Measurements from ENCODE around the gene TTYH1. TPM values are rescaled to one million over a fixed set of nuclear protein-coding genes. Genes with fewer than 3 reads are reported as not detected.
"Not testable (repeated sequence)": the region's sequence is repeated elsewhere in the genome, so short reads cannot be mapped to it uniquely, and the experiment has no call there.

The TTYH1 gene
- total RNA-seq (2021; fragmentation: NEBNext Ultra II Directional; extraction: Animal tissue kit (Norgen Biotek cat#: 25700)), result under 1 TPM in 1 of 6 experiments, not detected in 5; 0.45 TPM
- long read RNA-seq, result 0 reads

DNA sequence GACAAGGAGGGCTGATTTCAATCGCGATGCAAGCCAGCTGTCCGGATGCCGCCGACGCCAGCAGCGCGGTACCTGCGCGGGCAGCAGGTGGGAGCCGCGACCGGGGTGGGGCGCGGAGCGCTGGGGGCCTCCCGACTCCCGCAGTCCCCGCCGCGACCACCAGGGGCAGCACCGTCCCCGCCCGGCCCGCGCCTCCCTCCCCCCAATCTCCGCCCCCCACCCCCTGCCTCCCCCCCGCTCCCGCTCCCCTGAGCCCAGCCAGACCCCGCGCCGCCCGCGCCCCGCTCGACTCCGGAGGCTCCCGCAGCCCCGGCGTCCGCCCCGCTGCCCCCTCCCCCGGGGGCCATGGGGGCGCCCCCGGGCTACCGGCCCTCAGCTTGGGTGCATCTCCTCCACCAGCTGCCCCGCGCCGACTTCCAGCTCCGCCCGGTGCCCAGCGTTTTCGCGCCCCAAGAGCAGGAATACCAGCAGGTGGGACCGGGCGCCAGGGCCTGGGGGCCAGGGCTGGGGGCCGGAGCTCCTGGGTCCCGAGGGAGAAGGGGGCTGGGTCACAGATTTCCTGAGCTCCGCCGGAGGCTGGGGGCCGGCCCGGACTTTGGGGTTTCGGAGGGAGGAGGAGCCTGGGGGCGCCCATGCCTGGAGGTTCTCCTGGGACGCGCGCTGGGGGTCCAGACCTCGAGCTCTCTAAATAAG lies at the start of gene TTYH1:
TSS of gene TTYH1 (plus strand) at position 257 of the 693 bp plus-strand sequence. CDS start at position 346, 89 bp downstream.
- Mint-ChIP-seq H3K36me3 (ENCODE audit: low read depth) (peaks cover 9% of the 10 kb centered on the region; the same call in 1 of the 2 replicates), H3K4me1 (ENCODE audit: low read depth) (peaks cover 5% of the 10 kb centered on the region; the same call in 1 of the 2 replicates), H3K9me3 (peaks cover 26% of the 10 kb centered on the region), H3K27me3 (ENCODE audit: insufficient read depth) (peaks cover 10% of the 10 kb centered on the region), H3K4me3 (no peak within 1 kb of the TSS), H3K27ac (no peak within 1 kb of the TSS)
- peak; percentile 53 for TF ChIP-seq CTCF (IDR thresholded peaks at IDR 0.05)
- no peak for DNase-seq

- DNase-seq; H3K27ac Mint-ChIP-seq; H3K36me3 Mint-ChIP-seq (ENCODE audit: low read depth); H3K4me1 Mint-ChIP-seq (ENCODE audit: low read depth); H3K4me3 Mint-ChIP-seq; H3K9me3 Mint-ChIP-seq: not testable (repeated sequence)
- H3K27me3 Mint-ChIP-seq (ENCODE audit: insufficient read depth), result peaks cover 12% of the 10 kb centered on the region
These were observed 49.5 kb upstream of the TTYH1 start for GRCh38 chr19:54365798-54366197.

DNA sequence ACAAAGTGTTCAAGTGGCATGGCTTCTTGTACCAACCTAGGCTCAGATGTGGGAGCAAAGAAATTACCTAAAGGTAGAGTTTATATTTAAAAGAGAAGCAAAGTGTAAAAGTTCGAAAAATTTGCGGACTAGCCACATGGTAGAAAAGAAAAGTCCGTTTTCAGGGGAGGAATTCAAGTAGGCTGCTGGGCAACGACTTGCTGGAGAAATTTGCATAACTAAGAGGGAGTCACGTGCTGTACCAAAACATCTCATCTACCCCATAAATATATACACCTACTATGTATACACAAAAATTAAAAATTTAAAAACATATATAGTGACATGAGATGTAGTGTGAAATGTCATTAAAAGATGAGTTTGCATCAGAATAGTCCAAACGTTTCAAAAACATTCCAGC lies 48.5 kb upstream of the TTYH1 start:
- peaks cover 14% of the 10 kb centered on the region for H3K27me3 Mint-ChIP-seq (ENCODE audit: insufficient read depth)
- H3K27ac Mint-ChIP-seq, result no peak overlapping the region
- DNase-seq, result no peak
- H3K9me3 Mint-ChIP-seq, result no peaks in the 10 kb centered on the region
- no peak overlapping the region for H3K4me3 Mint-ChIP-seq
- H3K36me3 Mint-ChIP-seq (ENCODE audit: low read depth), result no peaks in the 10 kb centered on the region
- no peak for TF ChIP-seq CTCF (IDR thresholded peaks at IDR 0.05)
- no peaks in the 10 kb centered on the region for H3K4me1 Mint-ChIP-seq (ENCODE audit: low read depth)

- Mint-ChIP-seq H3K36me3 (ENCODE audit: low read depth) (no peaks in the 10 kb centered on the region), H3K9me3 (peaks cover 3% of the 10 kb centered on the region; the same call in 1 of the 2 replicates), H3K4me1 (ENCODE audit: low read depth) (no peaks in the 10 kb centered on the region), H3K27me3 (ENCODE audit: insufficient read depth) (peaks cover 12% of the 10 kb centered on the region), H3K27ac (no peak overlapping the region), H3K4me3 (no peak overlapping the region)
- DNase-seq, result no peak
- no peak for TF ChIP-seq CTCF (IDR thresholded peaks at IDR 0.05)
These were observed 46.1 kb upstream of the TTYH1 start for GRCh38 chr19:54369082-54369687.

GRCh38 chr19:54369688-54370433 lies 45.4 kb upstream of the TTYH1 start:
- not testable (repeated sequence) for DNase-seq; H3K36me3 Mint-ChIP-seq (ENCODE audit: low read depth); H3K4me1 Mint-ChIP-seq (ENCODE audit: low read depth); H3K4me3 Mint-ChIP-seq; H3K27ac Mint-ChIP-seq; H3K9me3 Mint-ChIP-seq
- H3K27me3 Mint-ChIP-seq (ENCODE audit: insufficient read depth), result peaks cover 12% of the 10 kb centered on the region

DNA sequence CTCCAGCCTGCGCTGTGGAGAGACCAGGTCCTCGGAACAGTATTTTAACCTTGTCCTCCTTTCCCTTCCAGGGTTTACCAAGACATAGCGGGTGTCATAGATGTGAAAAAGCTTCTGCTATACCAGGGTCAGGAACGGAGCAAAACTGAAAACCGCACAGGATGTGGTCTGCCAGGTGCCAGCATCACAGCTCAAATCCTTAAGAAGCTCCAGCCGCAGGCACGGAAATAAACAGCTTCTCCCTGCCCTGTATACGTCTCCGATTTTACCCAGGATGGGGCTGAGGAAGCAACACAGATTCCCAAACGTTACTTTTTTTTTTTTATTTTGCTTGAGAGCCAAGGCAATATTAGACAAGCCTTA lies 44.8 kb upstream of the TTYH1 start:
- not testable (repeated sequence) for DNase-seq; H3K9me3 Mint-ChIP-seq; H3K4me3 Mint-ChIP-seq; H3K4me1 Mint-ChIP-seq (ENCODE audit: low read depth); H3K27ac Mint-ChIP-seq; H3K36me3 Mint-ChIP-seq (ENCODE audit: low read depth)
- H3K27me3 Mint-ChIP-seq (ENCODE audit: insufficient read depth), result peaks cover 12% of the 10 kb centered on the region

- H3K4me3 Mint-ChIP-seq; H3K36me3 Mint-ChIP-seq (ENCODE audit: low read depth); DNase-seq; H3K27ac Mint-ChIP-seq; H3K9me3 Mint-ChIP-seq; H3K4me1 Mint-ChIP-seq (ENCODE audit: low read depth): not testable (repeated sequence)
- H3K27me3 Mint-ChIP-seq (ENCODE audit: insufficient read depth), result peaks cover 11% of the 10 kb centered on the region
These were observed 43.8 kb upstream of the TTYH1 start for GRCh38 chr19:54371453-54371852.
